ENCODE data around the gene VAV3. TPM values are rescaled to one million over a fixed set of nuclear protein-coding genes. Genes with fewer than 3 reads are reported as not detected.

VAV3 gene
- total RNA-seq, 4 donors from 2014 or later, result 1.9 to 5.8 (median 3.0) TPM

DNA sequence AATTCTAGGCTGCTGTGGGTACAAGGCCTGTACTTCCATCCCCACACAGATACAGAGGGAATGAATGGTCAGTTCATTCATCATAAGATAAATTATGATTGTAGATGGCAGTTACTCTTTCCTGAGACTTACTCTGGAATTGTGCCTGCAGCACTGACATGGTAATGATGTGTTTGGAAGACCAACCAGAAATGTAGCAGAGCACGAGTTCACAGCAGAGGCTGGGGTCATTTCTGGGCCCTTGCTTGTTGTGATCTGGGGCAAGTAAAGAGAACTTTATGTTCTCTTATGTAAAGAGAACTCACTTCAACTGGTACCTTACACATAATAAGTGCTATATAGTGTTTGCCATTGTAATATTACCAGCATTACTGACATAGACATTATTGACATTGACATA lies 412.2 kb downstream of the VAV3 start:
- Histone ChIP-seq H3K9me3 (no peaks in the 10 kb centered on the region), H3K4me3 (no peak overlapping the region), H3K27ac (replicated peaks in 1 of 4) (no peak overlapping the region), H3K4me1 (peaks cover 0 to 17% (median 14%) of the 10 kb centered on the region in 4 donors), H3K36me3 (no peaks in the 10 kb centered on the region), H3K27me3 (no peaks in the 10 kb centered on the region)
- no peak for DNase-seq (ENCODE audit: extremely low spot score)
- intact Hi-C loops (cut with DNase I), result no loop called here
- no peak for TF ChIP-seq POLR2AphosphoS5 (IDR thresholded peaks at IDR 0.05)
- TF ChIP-seq POLR2A (IDR thresholded peaks at IDR 0.05; ENCODE audit: low read depth), result no peak
- TF ChIP-seq, protein P1, sequence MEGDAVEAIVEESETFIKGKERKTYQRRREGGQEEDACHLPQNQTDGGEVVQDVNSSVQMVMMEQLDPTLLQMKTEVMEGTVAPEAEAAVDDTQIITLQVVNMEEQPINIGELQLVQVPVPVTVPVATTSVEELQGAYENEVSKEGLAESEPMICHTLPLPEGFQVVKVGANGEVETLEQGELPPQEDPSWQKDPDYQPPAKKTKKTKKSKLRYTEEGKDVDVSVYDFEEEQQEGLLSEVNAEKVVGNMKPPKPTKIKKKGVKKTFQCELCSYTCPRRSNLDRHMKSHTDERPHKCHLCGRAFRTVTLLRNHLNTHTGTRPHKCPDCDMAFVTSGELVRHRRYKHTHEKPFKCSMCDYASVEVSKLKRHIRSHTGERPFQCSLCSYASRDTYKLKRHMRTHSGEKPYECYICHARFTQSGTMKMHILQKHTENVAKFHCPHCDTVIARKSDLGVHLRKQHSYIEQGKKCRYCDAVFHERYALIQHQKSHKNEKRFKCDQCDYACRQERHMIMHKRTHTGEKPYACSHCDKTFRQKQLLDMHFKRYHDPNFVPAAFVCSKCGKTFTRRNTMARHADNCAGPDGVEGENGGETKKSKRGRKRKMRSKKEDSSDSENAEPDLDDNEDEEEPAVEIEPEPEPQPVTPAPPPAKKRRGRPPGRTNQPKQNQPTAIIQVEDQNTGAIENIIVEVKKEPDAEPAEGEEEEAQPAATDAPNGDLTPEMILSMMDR (IDR thresholded peaks at IDR 0.05), result no peak
- no peak for TF ChIP-seq EP300 (IDR thresholded peaks at IDR 0.05)
- WGBS, result 29% methylated on average over 1 of the region's 1 CpG

DNA sequence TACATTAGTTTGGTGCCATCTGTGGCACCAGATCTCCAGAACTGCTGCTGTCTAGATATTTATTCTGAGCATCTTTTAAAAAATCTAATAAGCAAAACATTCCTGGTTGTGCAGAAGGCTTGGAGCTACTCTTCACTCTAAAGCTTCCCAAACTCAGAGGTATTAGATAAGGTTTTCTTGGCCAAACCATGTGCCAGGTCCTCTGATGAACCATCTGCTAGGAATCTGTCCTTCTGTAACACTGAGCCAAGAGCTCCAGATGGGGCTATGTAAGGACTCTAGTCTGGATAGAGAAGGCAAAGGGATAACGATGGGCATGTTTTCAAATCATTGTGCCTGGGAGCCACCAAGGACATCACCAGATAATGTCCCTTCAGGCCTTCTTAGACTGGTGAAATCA lies 413.5 kb downstream of the VAV3 start:
- no peak overlapping the region for H3K4me3 ChIP-seq
- WGBS, result 75% methylated on average over 1 of the region's 1 CpG
- TF ChIP-seq, protein P1 (IDR thresholded peaks at IDR 0.05), result no peak
- intact Hi-C loops (cut with DNase I), result no loop called here
- no peak overlapping the region for H3K27ac ChIP-seq (replicated peaks in 1 of 4)
- DNase-seq (ENCODE audit: extremely low spot score), result no peak
- H3K9me3 ChIP-seq, result no peaks in the 10 kb centered on the region
- no peaks in the 10 kb centered on the region for H3K36me3 ChIP-seq
- H3K4me1 ChIP-seq, result peaks cover 0 to 4% (median 2%) of the 10 kb centered on the region in 4 donors
- no peaks in the 10 kb centered on the region for H3K27me3 ChIP-seq

DNA sequence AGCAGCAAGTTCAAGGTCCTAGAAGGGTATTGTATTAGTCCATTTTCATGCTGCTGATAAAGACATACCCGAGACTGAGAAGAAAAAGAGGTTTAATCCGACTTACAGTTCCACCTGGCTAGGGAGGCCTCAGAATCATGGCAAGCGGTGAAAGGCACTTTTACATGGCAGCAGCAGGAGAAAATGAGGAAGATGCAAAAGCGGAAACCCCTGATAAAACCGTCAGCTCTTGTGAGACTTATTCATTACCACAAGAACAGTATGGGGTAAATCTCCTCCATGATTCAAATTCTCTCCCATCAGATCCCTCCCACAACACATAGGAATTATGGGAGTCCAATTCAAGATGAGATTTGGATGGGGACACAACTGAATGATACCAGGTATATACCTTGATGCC lies 414.6 kb downstream of the VAV3 start:
- intact Hi-C loops (cut with DNase I), result no loop called here
- Histone ChIP-seq H3K27ac (replicated peaks in 1 of 4) (no peak overlapping the region), H3K36me3 (no peaks in the 10 kb centered on the region), H3K9me3 (no peaks in the 10 kb centered on the region), H3K4me1 (peaks cover 0 to 3% (median 0%) of the 10 kb centered on the region in 4 donors), H3K4me3 (no peak overlapping the region), H3K27me3 (no peaks in the 10 kb centered on the region)
- 90% methylated on average over 5 of the region's 5 CpGs for WGBS
- no peak for DNase-seq (ENCODE audit: extremely low spot score)
- TF ChIP-seq EP300 (IDR thresholded peaks at IDR 0.05) (no peak), POLR2A (IDR thresholded peaks at IDR 0.05; ENCODE audit: low read depth) (no peak), POLR2AphosphoS5 (IDR thresholded peaks at IDR 0.05) (no peak)
- TF ChIP-seq, protein P1 (IDR thresholded peaks at IDR 0.05), result no peak

DNA sequence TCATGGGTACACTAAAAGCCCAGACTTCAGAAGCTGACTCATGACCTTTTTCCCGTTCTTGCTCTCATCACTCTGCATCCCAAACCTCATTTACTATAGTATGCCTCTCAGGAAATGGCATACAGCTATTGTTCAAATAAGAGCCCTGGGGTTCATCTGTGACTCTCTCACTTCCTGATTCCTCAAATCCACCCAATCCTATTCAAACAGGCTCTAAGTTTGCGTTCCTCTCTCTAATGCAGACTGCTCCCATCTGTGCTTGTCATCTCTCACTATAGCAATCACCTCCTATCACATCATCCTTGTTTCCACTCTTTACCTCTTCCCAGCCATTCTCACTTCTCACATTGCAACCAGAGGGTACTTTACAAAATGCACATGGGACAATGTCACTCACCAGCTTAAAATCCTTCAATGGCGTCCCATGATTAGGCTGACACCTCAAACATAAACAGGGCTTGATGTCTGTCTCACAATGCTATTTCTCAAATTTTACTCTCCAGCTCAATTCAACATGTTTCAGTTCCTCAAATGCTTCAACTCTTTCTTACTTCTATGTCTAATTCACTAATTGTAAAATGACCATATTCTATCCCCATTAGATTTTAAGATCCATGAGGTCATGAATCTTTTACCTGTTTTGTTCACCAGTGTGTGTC lies 415.7 kb downstream of the VAV3 start:
- intact Hi-C loops (cut with DNase I), result no loop called here
- H3K27ac ChIP-seq (replicated peaks in 1 of 4), result no peak overlapping the region
- WGBS, result 80% methylated on average over 3 of the region's 3 CpGs
- no peaks in the 10 kb centered on the region for H3K9me3 ChIP-seq
- no peak for TF ChIP-seq EP300 (IDR thresholded peaks at IDR 0.05)
- TF ChIP-seq POLR2AphosphoS5 (IDR thresholded peaks at IDR 0.05), result no peak
- no peak for TF ChIP-seq POLR2A (IDR thresholded peaks at IDR 0.05; ENCODE audit: low read depth)
- no peak for DNase-seq (ENCODE audit: extremely low spot score)
- peaks cover 0 to 3% (median 0%) of the 10 kb centered on the region in 4 donors for H3K4me1 ChIP-seq
- H3K4me3 ChIP-seq, result no peak overlapping the region
- no peaks in the 10 kb centered on the region for H3K36me3 ChIP-seq
- H3K27me3 ChIP-seq, result no peaks in the 10 kb centered on the region

DNA sequence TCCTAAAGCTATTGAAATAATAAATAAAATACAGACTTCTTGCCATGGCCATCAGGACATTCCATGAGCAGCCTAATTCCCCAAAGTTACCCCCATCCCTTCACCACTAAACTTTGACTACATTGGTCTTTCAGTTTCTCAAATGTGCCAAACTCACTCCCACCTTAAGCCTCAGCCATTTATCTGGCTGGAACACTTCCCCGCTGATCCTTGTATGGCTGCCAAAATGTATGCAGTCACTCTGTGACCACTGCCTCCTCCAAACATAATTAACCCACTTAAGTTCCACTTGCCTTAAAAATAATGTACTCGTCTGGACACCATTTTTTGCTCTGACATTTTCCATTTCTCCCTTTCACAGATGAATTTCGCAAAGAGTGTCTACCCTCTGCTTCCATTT lies 416.7 kb downstream of the VAV3 start:
- Histone ChIP-seq H3K4me1 (peaks cover 0 to 3% (median 0%) of the 10 kb centered on the region in 4 donors), H3K36me3 (no peaks in the 10 kb centered on the region), H3K4me3 (no peak overlapping the region), H3K27me3 (no peaks in the 10 kb centered on the region), H3K9me3 (no peaks in the 10 kb centered on the region), H3K27ac (replicated peaks in 1 of 4) (no peak overlapping the region)
- intact Hi-C loops (cut with DNase I), result no loop called here
- DNase-seq (ENCODE audit: extremely low spot score), result no peak
- 81% methylated on average over 3 of the region's 3 CpGs for WGBS
- TF ChIP-seq EP300 (IDR thresholded peaks at IDR 0.05) (no peak), POLR2A (IDR thresholded peaks at IDR 0.05; ENCODE audit: low read depth) (no peak), POLR2AphosphoS5 (IDR thresholded peaks at IDR 0.05) (no peak)
- TF ChIP-seq, protein P1 (IDR thresholded peaks at IDR 0.05), result no peak
